ENCODE data around the gene IFIT2.

Gene IFIT2

GRCh38 chr10:89296220-89296648 lies 5.6 kb upstream of the IFIT2 start:
- TF ChIP-seq TAF1 (IDR thresholded peaks at IDR 0.05; ENCODE audit: borderline replicate concordance, insufficient read depth, low read length) (no peak), FOXP2 (optimal IDR thresholded peaks at IDR 0.05; ENCODE audit: borderline replicate concordance, extremely low read depth, extremely low read length, insufficient read depth) (no peak), SIN3A (IDR thresholded peaks at IDR 0.05; ENCODE audit: borderline replicate concordance, insufficient read depth, low read length) (no peak)

- TF ChIP-seq FOXP2 (optimal IDR thresholded peaks at IDR 0.05; ENCODE audit: borderline replicate concordance, extremely low read depth, extremely low read length, insufficient read depth): no peak
- TF ChIP-seq REST (IDR thresholded peaks at IDR 0.05; ENCODE audit: insufficient read depth in 1 of 2, low read depth in 2 of 2, low read length in 2 of 2): no peak
- no peak for TF ChIP-seq SIN3A (IDR thresholded peaks at IDR 0.05; ENCODE audit: borderline replicate concordance, insufficient read depth, low read length)
- TF ChIP-seq POLR2AphosphoS5 (IDR thresholded peaks at IDR 0.05; ENCODE audit: low read depth, low read length): no peak
- TF ChIP-seq TAF1 (IDR thresholded peaks at IDR 0.05; ENCODE audit: borderline replicate concordance, insufficient read depth, low read length): no peak
Measured at GRCh38 chr10:89297356-89297755, 4.5 kb upstream of the IFIT2 start.

- TF ChIP-seq FOXP2 (optimal IDR thresholded peaks at IDR 0.05; ENCODE audit: borderline replicate concordance, extremely low read depth, extremely low read length, insufficient read depth) (no peak), TAF1 (IDR thresholded peaks at IDR 0.05; ENCODE audit: borderline replicate concordance, insufficient read depth, low read length) (no peak), POLR2AphosphoS5 (IDR thresholded peaks at IDR 0.05; ENCODE audit: low read depth, low read length) (no peak), REST (IDR thresholded peaks at IDR 0.05; ENCODE audit: insufficient read depth in 1 of 2, low read depth in 2 of 2, low read length in 2 of 2) (no peak), SIN3A (IDR thresholded peaks at IDR 0.05; ENCODE audit: borderline replicate concordance, insufficient read depth, low read length) (no peak)
Measured at GRCh38 chr10:89297791-89298190, 4.1 kb upstream of the IFIT2 start.

GRCh38 chr10:89299031-89299430 lies 2.8 kb upstream of the IFIT2 start:
- TF ChIP-seq FOXP2 (optimal IDR thresholded peaks at IDR 0.05; ENCODE audit: borderline replicate concordance, extremely low read depth, extremely low read length, insufficient read depth) (no peak), TAF1 (IDR thresholded peaks at IDR 0.05; ENCODE audit: borderline replicate concordance, insufficient read depth, low read length) (no peak), SIN3A (IDR thresholded peaks at IDR 0.05; ENCODE audit: borderline replicate concordance, insufficient read depth, low read length) (no peak), REST (IDR thresholded peaks at IDR 0.05; ENCODE audit: insufficient read depth in 1 of 2, low read depth in 2 of 2, low read length in 2 of 2) (no peak), POLR2AphosphoS5 (IDR thresholded peaks at IDR 0.05; ENCODE audit: low read depth, low read length) (no peak)

- TF ChIP-seq POLR2AphosphoS5 (IDR thresholded peaks at IDR 0.05; ENCODE audit: low read depth, low read length) (no peak), REST (IDR thresholded peaks at IDR 0.05; ENCODE audit: insufficient read depth in 1 of 2, low read depth in 2 of 2, low read length in 2 of 2) (no peak), TAF1 (IDR thresholded peaks at IDR 0.05; ENCODE audit: borderline replicate concordance, insufficient read depth, low read length) (no peak)
Measured at GRCh38 chr10:89301232-89301631, 614 bp upstream of the IFIT2 start.

Measured in PFSK-1 (cell line).